ENCODE measurements around the gene SKOR2. TPM values are rescaled to one million over a fixed set of nuclear protein-coding genes. Genes with fewer than 3 reads are reported as not detected.
A peak's percentile ranks its signal among the peaks of the same experiment; 100 is the strongest.

The SKOR2 gene, protein sequence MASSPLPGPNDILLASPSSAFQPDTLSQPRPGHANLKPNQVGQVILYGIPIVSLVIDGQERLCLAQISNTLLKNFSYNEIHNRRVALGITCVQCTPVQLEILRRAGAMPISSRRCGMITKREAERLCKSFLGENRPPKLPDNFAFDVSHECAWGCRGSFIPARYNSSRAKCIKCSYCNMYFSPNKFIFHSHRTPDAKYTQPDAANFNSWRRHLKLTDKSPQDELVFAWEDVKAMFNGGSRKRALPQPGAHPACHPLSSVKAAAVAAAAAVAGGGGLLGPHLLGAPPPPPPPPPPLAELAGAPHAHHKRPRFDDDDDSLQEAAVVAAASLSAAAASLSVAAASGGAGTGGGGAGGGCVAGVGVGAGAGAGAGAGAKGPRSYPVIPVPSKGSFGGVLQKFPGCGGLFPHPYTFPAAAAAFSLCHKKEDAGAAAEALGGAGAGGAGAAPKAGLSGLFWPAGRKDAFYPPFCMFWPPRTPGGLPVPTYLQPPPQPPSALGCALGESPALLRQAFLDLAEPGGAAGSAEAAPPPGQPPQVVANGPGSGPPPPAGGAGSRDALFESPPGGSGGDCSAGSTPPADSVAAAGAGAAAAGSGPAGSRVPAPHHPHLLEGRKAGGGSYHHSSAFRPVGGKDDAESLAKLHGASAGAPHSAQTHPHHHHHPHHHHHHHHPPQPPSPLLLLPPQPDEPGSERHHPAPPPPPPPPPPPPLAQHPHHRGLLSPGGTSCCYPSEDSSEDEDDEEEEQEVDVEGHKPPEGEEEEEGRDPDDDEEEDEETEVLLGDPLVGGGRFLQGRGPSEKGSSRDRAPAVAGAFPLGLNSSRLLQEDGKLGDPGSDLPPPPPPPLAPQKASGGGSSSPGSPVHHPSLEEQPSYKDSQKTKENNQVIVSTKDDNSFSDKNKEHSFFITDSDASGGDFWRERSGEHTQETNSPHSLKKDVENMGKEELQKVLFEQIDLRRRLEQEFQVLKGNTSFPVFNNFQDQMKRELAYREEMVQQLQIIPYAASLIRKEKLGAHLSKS
- not detected in 2 replicates for total RNA-seq (2014; rRNA removed; shearing (Covaris generic))
- polyA plus RNA-seq (2014; cell fraction: nucleus; rRNA removed): not detected in 2 replicates

GRCh38 chr18:47251289-47252120 is at the start of gene SKOR2:
TSS of gene SKOR2 (minus strand) at chr18:47251660. CDS start at chr18:47249183, 2,477 bp downstream.
- DNase-seq (ENCODE audit: extremely low read depth, low read depth): no peak

DNA sequence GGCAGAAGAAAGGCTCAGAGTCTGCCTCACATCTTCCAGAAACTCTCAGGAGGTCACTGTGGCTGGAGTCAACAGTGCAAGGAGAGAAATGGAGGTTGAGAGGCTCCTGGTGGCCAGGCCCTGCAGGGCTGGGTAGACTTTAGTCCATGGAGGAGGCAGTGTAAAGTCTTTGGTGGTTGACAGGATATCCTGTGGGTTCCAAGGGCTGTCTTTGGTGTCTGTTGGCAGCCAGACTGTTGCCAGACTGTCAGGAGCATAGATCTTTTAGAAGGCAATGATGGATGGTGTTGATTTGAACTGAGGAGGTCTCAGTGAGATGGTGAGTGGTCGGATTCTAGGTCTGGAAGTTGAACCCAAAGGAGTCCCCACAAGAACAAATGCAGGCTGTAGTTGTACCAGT is 45.0 kb upstream of the SKOR2 start:
- DNase-seq (ENCODE audit: extremely low read depth, low read depth): no peak

GRCh38 chr18:47294801-47295200 is 43.3 kb upstream of the SKOR2 start:
- no peak for DNase-seq (ENCODE audit: extremely low read depth, low read depth)

DNA sequence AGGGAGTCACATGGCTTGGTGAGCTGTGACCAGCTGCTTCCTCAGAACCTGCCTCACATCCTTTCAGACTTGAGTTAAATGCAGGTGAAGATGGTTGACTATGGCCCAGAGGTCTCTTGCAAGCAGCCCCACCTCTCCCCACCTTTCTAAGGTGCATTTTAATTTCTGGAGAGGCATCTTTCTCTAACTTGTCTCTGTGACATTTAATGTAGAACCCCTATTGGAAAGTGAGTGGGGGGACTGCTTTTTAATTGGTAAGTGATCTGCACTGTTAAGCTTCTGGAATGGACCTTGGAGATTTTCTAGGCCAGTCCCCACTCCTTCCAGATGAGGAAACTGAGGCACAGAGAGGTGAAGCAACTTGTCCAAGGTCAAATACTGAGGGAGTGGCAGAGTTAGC is 37.3 kb upstream of the SKOR2 start:
- no peak for DNase-seq (ENCODE audit: extremely low read depth, low read depth)

- DNase-seq (ENCODE audit: extremely low read depth, low read depth): no peak
Measured at GRCh38 chr18:47287911-47288585, 36.6 kb upstream of the SKOR2 start.

DNA sequence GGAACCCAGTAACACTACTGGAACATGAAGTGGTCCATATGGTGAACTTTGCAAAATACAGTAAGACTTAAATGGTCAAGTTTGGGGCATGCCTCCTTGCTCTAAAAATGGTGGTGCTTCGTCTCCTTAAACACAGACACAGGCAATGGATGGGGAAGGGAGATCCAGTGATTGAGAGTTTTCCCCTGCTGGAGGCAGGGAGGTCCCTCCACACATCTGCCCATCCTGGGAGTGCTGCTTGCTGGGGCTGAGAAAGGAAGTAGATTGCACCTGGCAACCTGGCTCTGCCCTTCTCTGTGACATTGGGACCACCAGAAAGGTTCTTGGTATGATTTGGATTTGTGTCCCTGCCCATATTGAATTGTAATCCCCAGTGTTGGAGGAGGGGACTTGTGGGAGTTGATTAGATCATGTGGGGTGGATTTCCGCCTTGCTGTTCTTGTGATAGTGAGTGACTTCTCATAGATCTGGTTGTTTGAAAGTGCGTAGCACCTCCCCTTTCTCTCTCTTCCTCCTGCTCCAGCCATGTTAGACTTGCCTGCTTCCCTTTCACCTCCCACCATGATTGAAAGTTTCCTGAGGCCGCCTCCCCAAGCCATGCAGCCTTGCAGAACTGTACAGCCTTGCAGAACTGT is 35.4 kb upstream of the SKOR2 start:
- DNase-seq (ENCODE audit: extremely low read depth, low read depth): no peak

- DNase-seq (ENCODE audit: extremely low read depth, low read depth): no peak
Measured at GRCh38 chr18:47285456-47285855, 34.0 kb upstream of the SKOR2 start.

DNA sequence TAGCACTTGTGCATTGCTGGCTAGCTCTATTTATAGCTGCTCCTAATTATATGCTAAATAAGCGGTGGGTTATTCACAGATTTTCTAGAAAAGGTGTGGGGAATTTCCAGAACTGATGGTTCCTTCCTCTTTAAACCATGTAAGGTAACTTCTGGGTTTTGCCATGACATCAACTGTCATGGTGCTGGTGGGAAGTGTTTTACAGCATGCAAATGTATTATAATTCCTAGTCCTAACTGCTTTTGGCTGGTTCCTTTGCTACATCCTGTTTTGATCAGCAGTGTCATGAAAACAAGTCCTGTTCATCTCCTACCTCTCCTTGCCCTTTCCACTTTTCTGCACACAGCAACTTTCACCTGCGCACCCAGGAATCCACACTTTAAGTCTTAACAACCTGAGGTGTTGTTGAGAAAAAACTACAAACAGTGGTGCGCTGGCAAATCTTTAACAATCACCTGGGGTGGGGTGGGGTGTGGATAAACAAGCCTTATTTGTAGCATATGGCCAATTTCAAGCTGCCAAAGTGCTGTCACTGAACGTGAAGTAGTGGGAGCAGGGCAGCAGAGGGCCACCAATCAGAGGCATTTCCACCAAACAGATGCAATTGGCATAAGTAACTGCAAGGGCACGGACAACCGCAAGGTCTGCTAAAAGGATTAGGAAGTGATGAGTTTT is 33.4 kb upstream of the SKOR2 start:
- DNase-seq (ENCODE audit: extremely low read depth, low read depth): no peak

DNA sequence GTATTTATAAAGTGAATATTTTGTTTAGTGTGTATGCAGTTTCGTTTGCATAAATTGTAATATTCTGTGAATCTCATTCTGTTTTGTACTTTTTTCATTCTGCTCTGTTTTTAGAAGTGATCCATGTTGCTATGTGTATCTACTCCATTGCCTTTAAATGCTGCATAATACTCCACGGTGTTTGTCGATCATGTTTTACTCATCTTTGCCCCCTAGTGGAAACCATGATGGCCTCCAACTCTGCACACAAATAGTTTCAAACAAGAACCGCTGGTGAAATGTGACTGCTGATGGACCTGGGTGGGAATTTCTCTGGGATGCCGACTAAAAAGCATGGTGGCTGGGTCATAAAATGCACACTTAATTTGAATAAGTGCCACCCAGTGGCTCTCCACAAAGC is 32.0 kb upstream of the SKOR2 start:
- DNase-seq (ENCODE audit: extremely low read depth, low read depth): peak; percentile 43

GRCh38 chr18:47280121-47280520 is 28.7 kb upstream of the SKOR2 start:
- DNase-seq (ENCODE audit: extremely low read depth, low read depth): no peak

GRCh38 chr18:47274961-47275360 is 23.5 kb upstream of the SKOR2 start:
- DNase-seq (ENCODE audit: extremely low read depth, low read depth): no peak

GRCh38 chr18:47265197-47265596 is 13.7 kb upstream of the SKOR2 start:
- DNase-seq (ENCODE audit: extremely low read depth, low read depth): no peak

- no peak for DNase-seq (ENCODE audit: extremely low read depth, low read depth)
Measured at GRCh38 chr18:47264308-47264700, 12.8 kb upstream of the SKOR2 start.

DNA sequence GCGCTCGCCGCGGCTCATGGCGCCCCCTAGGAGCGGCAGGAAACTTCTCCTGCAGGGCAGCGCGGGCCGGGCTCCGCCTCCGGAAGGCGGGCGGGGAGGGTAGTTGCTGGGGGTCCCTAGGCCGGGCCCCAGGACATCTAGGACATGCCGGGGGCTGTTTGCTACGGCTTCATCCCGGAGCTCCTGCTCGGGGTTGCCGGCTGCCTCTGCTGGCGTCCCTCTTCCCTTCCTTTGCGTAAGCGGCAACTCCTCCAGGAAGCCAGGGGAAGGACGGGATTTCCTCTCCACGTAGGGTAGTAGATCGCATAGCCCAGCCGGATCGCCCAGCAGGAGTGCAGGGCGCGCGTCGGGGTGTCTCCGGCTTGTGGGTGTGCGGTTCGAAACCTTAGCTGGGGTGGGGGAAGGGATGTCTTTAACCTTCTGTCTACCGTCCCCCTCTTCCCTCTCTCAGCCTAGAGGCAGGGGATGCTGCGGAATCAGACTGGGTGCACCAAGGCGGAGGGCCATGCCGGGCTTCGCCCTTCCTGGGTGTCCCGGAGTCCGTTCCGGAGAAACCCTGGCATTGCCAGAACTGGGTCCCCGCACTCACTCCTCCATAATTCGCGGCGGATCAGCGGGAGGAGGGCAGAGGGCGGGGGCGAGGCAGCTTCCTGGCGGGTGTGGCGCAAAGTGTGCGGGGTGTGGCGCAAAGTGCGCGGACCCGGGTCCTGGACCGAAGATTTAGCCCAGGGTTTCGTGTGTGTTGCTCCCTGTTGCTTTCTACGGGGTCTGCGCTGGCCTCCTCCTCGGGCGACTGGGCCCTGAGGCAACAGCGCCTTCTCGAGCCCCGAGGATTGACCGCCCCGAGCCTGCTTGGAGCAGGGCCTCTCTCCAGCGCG is 12.2 kb upstream of the SKOR2 start:
- DNase-seq (ENCODE audit: extremely low read depth, low read depth): no peak

DNA sequence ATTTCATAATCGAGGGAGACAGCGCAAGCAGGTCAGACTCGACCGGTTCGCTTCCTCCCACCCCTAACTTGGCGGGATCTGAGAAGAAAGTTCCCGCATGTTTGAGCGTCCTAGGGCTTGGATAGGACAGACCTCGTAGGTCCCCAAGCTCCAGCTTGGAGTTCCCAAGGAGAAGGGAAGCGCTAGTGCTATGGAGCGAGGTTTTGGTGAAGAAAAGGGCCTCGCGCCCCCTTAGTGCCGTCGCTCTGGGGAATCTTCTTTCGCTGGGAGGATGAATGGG is 11.6 kb upstream of the SKOR2 start:
- DNase-seq (ENCODE audit: extremely low read depth, low read depth): no peak

GRCh38 chr18:47262301-47263149 is 11.1 kb upstream of the SKOR2 start:
- DNase-seq (ENCODE audit: extremely low read depth, low read depth): no peak

GRCh38 chr18:47261902-47262300 is 10.4 kb upstream of the SKOR2 start:
- no peak for DNase-seq (ENCODE audit: extremely low read depth, low read depth)

Measured in NCI-H460 (cell line).